B cell (primary cell): ENCODE results near the gene ASGR2. TPM values are rescaled to one million over a fixed set of nuclear protein-coding genes. Genes with fewer than 3 reads are reported as not detected.
A peak's percentile ranks its signal among the peaks of the same experiment; 100 is the strongest.

ENCODE experiments used
- ATAC-seq: fragments of 200-7000 bp; cut with Tn5 transposase; one replicate; pipeline ENCODE4 v1.10.0; 2021; ENCODE audit warnings: low read depth, mild to moderate bottlenecking, moderate number of reproducible peaks, moderate library complexity
- CTCF ChIA-PET: fragments of 350-600 bp; sonication (Branson Sonifier 250); formaldehyde crosslinking; loops from one replicate; lab custom pipeline; 2021; ENCODE audit warnings: antibody characterized with exemption, inconsistent platforms; lab: Charles Lee
- POLR2A ChIA-PET: fragments of 350-600 bp; sonication (Branson Sonifier 250); formaldehyde crosslinking; loops from one replicate; lab custom pipeline; 2021; ENCODE audit warnings: antibody characterized with exemption; lab: Charles Lee
- DNase-seq: peaks from one replicate; pipeline ENCODE4 v3.0.0; 2013
- H2AFZ ChIP-seq: 2 replicates; pipeline ENCODE4 v1.6.1; 2012; ENCODE audit warnings: mild to moderate bottlenecking, low read depth, low read length; ENCODE audit not compliant: insufficient read depth, poor library complexity, severe bottlenecking
- H3K27ac ChIP-seq, 2 donors: 1 replicate in 1 of 2; 2 replicates in 1 of 2; pipeline ENCODE4 v1.5.1; 2012 to 2013; ENCODE audit warnings: low read length in 2 of 2, mild to moderate bottlenecking in 2 of 2, moderate library complexity in 1 of 2
- H3K27me3 ChIP-seq, 4 experiments: fragments of 200-600 bp in 1 of 4; sonication (generic) in 1 of 4; replicated peaks in 1 of 4; 1 replicate in 2 of 4; 2 replicates in 2 of 4; pipeline versions ENCODE4 v1.6.1 to v1.7.0; 2013 to 2016; ENCODE audit warnings: low read length in 3 of 4, mild to moderate bottlenecking in 2 of 4, mixed read lengths in 1 of 4, moderate library complexity in 1 of 4; ENCODE audit not compliant: insufficient read depth in 4 of 4, control insufficient read depth in 3 of 4; ENCODE audit errors: control extremely low read depth in 1 of 4
- H3K36me3 ChIP-seq, 2 experiments: replicated peaks in 1 of 2; 1 replicate in 1 of 2; 2 replicates in 1 of 2; pipeline versions ENCODE4 v1.6.1 to v1.7.1; 2013; ENCODE audit warnings: low read length in 1 of 2; ENCODE audit not compliant: insufficient read depth in 2 of 2, control insufficient read depth in 1 of 2; ENCODE audit errors: control extremely low read depth in 1 of 2, extremely low read depth in 1 of 2
- H3K4me1 ChIP-seq, 2 donors: fragments of 200-600 bp in 1 of 2; sonication (generic) in 1 of 2; 1 replicate in 1 of 2; 2 replicates in 1 of 2; pipeline versions ENCODE4 v1.5.1 to v1.6.1; 2013 to 2017; ENCODE audit warnings: low read length in 2 of 2; ENCODE audit not compliant: control insufficient read depth in 2 of 2, insufficient read depth in 2 of 2
- H3K4me2 ChIP-seq: replicated peaks from 2 replicates; pipeline ENCODE3; 2012; ENCODE audit warnings: mild to moderate bottlenecking, low read depth, low read length; ENCODE audit not compliant: poor library complexity, severe bottlenecking
- H3K4me3 ChIP-seq, 5 experiments: fragments of 200-600 bp in 1 of 5; sonication (generic) in 1 of 5; 1 replicate in 3 of 5; 2 replicates in 2 of 5; pipeline versions ENCODE4 v1.5.1 to v1.7.0; 2011 to 2016; ENCODE audit warnings: low read length in 4 of 5, mild to moderate bottlenecking in 4 of 5, low read depth in 2 of 5, control low read depth in 1 of 5, moderate library complexity in 1 of 5; ENCODE audit not compliant: insufficient read depth in 1 of 5; ENCODE audit errors: control extremely low read depth in 1 of 5, extremely low read depth in 1 of 5
- H3K79me2 ChIP-seq: fragments of 200-600 bp; sonication (generic); one replicate; pipeline ENCODE4 v1.6.0; 2016; ENCODE audit warnings: low read length; ENCODE audit not compliant: control insufficient read depth, insufficient read depth
- H3K9ac ChIP-seq: fragments of 200-600 bp; sonication (generic); 2 replicates; pipeline ENCODE4 v1.6.1; 2017; ENCODE audit warnings: mild to moderate bottlenecking, low read length, moderate library complexity
- H3K9me3 ChIP-seq, 3 donors: one replicate each; pipeline versions ENCODE4 v1.6.1 to v1.7.1; 2013; ENCODE audit warnings: low read length in 2 of 3; ENCODE audit not compliant: control insufficient read depth in 2 of 3, insufficient read depth in 1 of 3; ENCODE audit errors: control extremely low read depth in 1 of 3
- H4K20me1 ChIP-seq: 2 replicates; pipeline ENCODE4 v1.6.0; 2012; ENCODE audit warnings: mild to moderate bottlenecking, low read length; ENCODE audit not compliant: insufficient read depth, control insufficient read depth, poor library complexity, severe bottlenecking
- H3K27ac Mint-ChIP-seq: one replicate; pipeline ENCODE4 v1.8.0; 2021; ENCODE audit warnings: mixed read lengths
- H3K27me3 Mint-ChIP-seq: one replicate; pipeline ENCODE4 v1.8.0; 2021; ENCODE audit warnings: mixed read lengths
- H3K4me1 Mint-ChIP-seq: one replicate; pipeline ENCODE4 v1.8.0; 2021; ENCODE audit warnings: mixed read lengths
- H3K4me3 Mint-ChIP-seq: one replicate; pipeline ENCODE4 v1.8.0; 2021; ENCODE audit warnings: mixed read lengths
- H3K9me3 Mint-ChIP-seq: one replicate; pipeline ENCODE4 v1.8.0; 2022; ENCODE audit warnings: mixed read lengths; ENCODE audit not compliant: insufficient read depth
- CTCF ChIP-seq: fragments of 200-600 bp; IDR thresholded peaks from one replicate; pipeline ENCODE4 v1.8.0; 2022; ENCODE audit warnings: antibody characterized with exemption, mild to moderate bottlenecking
- EZH2 ChIP-seq: IDR thresholded peaks from 2 replicates; pipeline ENCODE4 v1.6.1; 2012; ENCODE audit warnings: borderline replicate concordance, low read depth, mild to moderate bottlenecking, moderate library complexity, low read length; ENCODE audit not compliant: insufficient read depth, poor library complexity, severe bottlenecking
- WGBS: methylation state at CpG from one replicate; pipeline ENCODE4 v1.1.5; 2013; ENCODE audit warnings: missing lambda C conversion rate; ENCODE audit not compliant: insufficient coverage; 5-methylcytosine and 5-hydroxymethylcytosine counted together
- intact Hi-C: fragments of 100-400 bp; cut with micrococcal nuclease; formaldehyde crosslinking; loops from one replicate; pipeline ENCODE4 v1.10.0; 2022
- polyA plus RNA-seq: library from polyadenylated mRNA; depleted of rRNA; stranded (reverse); fragments of >200 nt; gene quantifications from 2 replicates; pipeline ENCODE4 v1.2.3, GENCODE V29; 2012
- total RNA-seq, 2 donors: library from RNA; stranded (reverse); fragments of 120-200 nt in 1 of 2; gene quantifications; 1 replicate in 1 of 2; 2 replicates in 1 of 2; pipeline versions ENCODE4 v1.2.3 to v1.2.4, GENCODE V29; 2013 to 2022

Gene ASGR2
- total and polyA plus RNA-seq, 2 donors (not counting 1 experiment from before 2014, with no cell fraction given): 1.00 TPM; not detected in 1

GRCh38 chr17:7074931-7075330 is 39.7 kb downstream of the ASGR2 start:
- H3K36me3 ChIP-seq: no peaks in the 10 kb centered on the region
- no peaks in the 10 kb centered on the region for H3K79me2 ChIP-seq
- H3K4me2 ChIP-seq: no peak overlapping the region
- ChIA-PET CTCF (interaction anchor here (1.6 kb wide), 1 partner anchor 62 kb away, joined by 3 read pairs; no protein-coding TSS in a partner anchor), POLR2A (interaction anchor here (0.5 kb wide), 1 partner anchor 18 kb away, joined by 3 read pairs; no protein-coding TSS in a partner anchor)
- H3K27ac ChIP-seq: no peak overlapping the region
- no peaks in the 10 kb centered on the region for H3K27me3 ChIP-seq
- DNase-seq (no peak), ATAC-seq (no peak)
- H4K20me1 ChIP-seq: no peaks in the 10 kb centered on the region
- 91% methylated on average over 14 of the region's 14 CpGs for WGBS
- H3K9me3 ChIP-seq: no peaks in the 10 kb centered on the region
- H3K4me3 ChIP-seq: no peak overlapping the region
- peaks cover 13% of the 10 kb centered on the region for H3K4me1 Mint-ChIP-seq
- H3K27me3 Mint-ChIP-seq: peaks cover 4% of the 10 kb centered on the region
- TF ChIP-seq CTCF: no peak
- TF ChIP-seq EZH2: no peak
- no peak overlapping the region for H3K27ac Mint-ChIP-seq
- H3K4me3 Mint-ChIP-seq: no peak overlapping the region
- intact Hi-C loops: no loop called here
- H2AFZ ChIP-seq: no peak overlapping the region
- H3K9ac ChIP-seq: no peak overlapping the region
- no peaks in the 10 kb centered on the region for H3K9me3 Mint-ChIP-seq
- peaks cover 14 to 18% of the 10 kb centered on the region in 2 donors for H3K4me1 ChIP-seq

- H3K27ac ChIP-seq: peak overlapping the region; percentile 38 to 57
- no peak overlapping the region for H3K27ac Mint-ChIP-seq
- no peaks in the 10 kb centered on the region for H3K27me3 ChIP-seq
- no CpG with 5 or more reads among the region's 2 CpGs for WGBS
- no peaks in the 10 kb centered on the region for H4K20me1 ChIP-seq
- peak overlapping the region; percentile 17 for H2AFZ ChIP-seq
- no peak overlapping the region for H3K9ac ChIP-seq
- H3K4me2 ChIP-seq: peak overlapping the region; percentile 31
- CTCF ChIA-PET: interaction anchor here (1.2 to 1.5 kb wide), 4 partner anchors 10 to 85 kb away, joined by 3 to 6 read pairs (median 3); no protein-coding TSS in a partner anchor
- H3K9me3 Mint-ChIP-seq: peaks cover 11% of the 10 kb centered on the region
- peaks cover 4% of the 10 kb centered on the region for H3K27me3 Mint-ChIP-seq
- peaks cover 0 to 13% (median 13%) of the 10 kb centered on the region in 3 donors for H3K9me3 ChIP-seq
- peaks cover 14 to 18% of the 10 kb centered on the region in 2 donors for H3K4me1 ChIP-seq
- intact Hi-C loops: no loop called here
- POLR2A ChIA-PET: no interaction called here
- H3K79me2 ChIP-seq: no peaks in the 10 kb centered on the region
- peak; percentile 17 for ATAC-seq
- H3K36me3 ChIP-seq: no peaks in the 10 kb centered on the region
- peaks cover 13% of the 10 kb centered on the region for H3K4me1 Mint-ChIP-seq
- TF ChIP-seq EZH2 (no peak), CTCF (no peak)
- H3K4me3 Mint-ChIP-seq: peak overlapping the region; percentile 6
- DNase-seq: no peak
- H3K4me3 ChIP-seq: no peak overlapping the region
Observed at GRCh38 chr17:7072406-7072805, 42.2 kb downstream of the ASGR2 start.
